ENCODE measurements around the gene AGPAT1. TPM values are rescaled to one million over a fixed set of nuclear protein-coding genes. Genes with fewer than 3 reads are reported as not detected.
"Not testable (repeated sequence)": the region's sequence is repeated elsewhere in the genome, so short reads cannot be mapped to it uniquely, and the experiment has no call there.

AGPAT1 gene
- total RNA-seq, 2 experiments from 2014 or later: 34.0 to 34.8 TPM

- ChIA-PET POLR2A (no interaction called here), CTCF (no interaction called here)
- Mint-ChIP-seq H3K9me3 (no peaks in the 10 kb centered on the region), H3K4me3 (no peak overlapping the region), H3K27ac (peak overlapping the region; percentile 26), H3K36me3 (peaks cover 3% of the 10 kb centered on the region), H3K4me1 (ENCODE audit: low read depth) (peaks cover 37% of the 10 kb centered on the region), H3K27me3 (peaks cover 30% of the 10 kb centered on the region)
- no peak for DNase-seq
- intact Hi-C loops (cut with micrococcal nuclease): loop anchor here (2.0 kb wide), 1 partner anchor 45 kb away; no protein-coding TSS in a partner anchor
Observed at GRCh38 chr6:32149932-32150870, 25.7 kb downstream of the AGPAT1 start.

DNA sequence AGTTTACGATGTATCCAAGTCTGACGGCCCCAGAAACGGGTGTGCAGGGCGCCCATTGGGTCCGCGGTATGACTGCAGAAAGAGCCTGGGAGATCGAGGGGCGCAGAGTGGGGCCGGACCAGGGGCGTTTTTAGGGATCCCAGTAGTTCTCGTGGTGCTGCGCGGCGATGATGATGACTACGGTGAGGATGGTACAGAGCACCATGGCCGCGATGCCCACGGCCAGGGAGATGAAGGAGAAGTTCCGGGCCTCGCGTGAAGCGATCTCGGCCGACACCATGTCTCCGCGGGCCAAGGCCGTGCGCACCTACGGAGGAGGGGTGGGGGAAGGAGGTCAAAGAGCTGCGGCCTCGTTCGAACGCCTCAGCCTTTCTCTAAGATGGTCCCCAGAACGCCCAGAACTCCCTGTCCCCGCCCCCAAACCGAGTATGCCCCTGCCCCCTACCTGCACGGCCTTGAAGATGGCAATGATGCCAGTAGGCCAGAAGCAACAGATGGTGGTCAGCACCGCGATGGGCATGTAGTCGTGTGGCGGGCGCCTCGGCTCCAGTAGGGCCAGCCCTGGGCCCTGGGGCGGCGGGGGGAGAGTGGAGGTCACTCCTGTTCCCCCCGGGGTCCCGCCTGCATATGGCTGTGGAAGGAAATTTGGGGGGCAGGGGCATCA lies 26.7 kb downstream of the AGPAT1 start:
- H3K4me3 Mint-ChIP-seq: peak overlapping the region; percentile 76
- H3K4me1 Mint-ChIP-seq (ENCODE audit: low read depth): peaks cover 29% of the 10 kb centered on the region
- peaks cover 3% of the 10 kb centered on the region for H3K36me3 Mint-ChIP-seq
- POLR2A ChIA-PET: interaction anchor here (1.5 kb wide), 1 partner anchor 44 kb away, joined by 3 read pairs; no protein-coding TSS in a partner anchor
- peak; percentile 22 for DNase-seq
- H3K27ac Mint-ChIP-seq: no peak overlapping the region
- H3K27me3 Mint-ChIP-seq: peaks cover 30% of the 10 kb centered on the region
- intact Hi-C loops (cut with micrococcal nuclease): loop anchor here (2.0 kb wide), 1 partner anchor 46 kb away; no protein-coding TSS in a partner anchor
- no peaks in the 10 kb centered on the region for H3K9me3 Mint-ChIP-seq
- CTCF ChIA-PET: interaction anchor here (0.9 to 1.5 kb wide), 3 partner anchors 10 to 46 kb away, joined by 3 to 5 read pairs (median 4); no protein-coding TSS in a partner anchor

GRCh38 chr6:32148289-32149091 lies 27.4 kb downstream of the AGPAT1 start:
- H3K4me3 Mint-ChIP-seq: peak overlapping the region; percentile 76
- no peaks in the 10 kb centered on the region for H3K36me3 Mint-ChIP-seq
- DNase-seq: peak; percentile 87
- H3K4me1 Mint-ChIP-seq (ENCODE audit: low read depth): peaks cover 28% of the 10 kb centered on the region
- ChIA-PET CTCF (interaction anchor here (0.7 to 1.5 kb wide), 5 partner anchors 10 to 97 kb away, joined by 3 to 5 read pairs (median 4); no protein-coding TSS in a partner anchor), POLR2A (interaction anchor here (1.5 kb wide), 1 partner anchor 44 kb away, joined by 3 read pairs; no protein-coding TSS in a partner anchor)
- intact Hi-C loops (cut with micrococcal nuclease): loop anchor here (1.0 to 2.0 kb wide), 2 partner anchors 20 to 46 kb away; partner anchors contain the start of gene ATF6B
- H3K9me3 Mint-ChIP-seq: no peaks in the 10 kb centered on the region
- H3K27me3 Mint-ChIP-seq: peaks cover 30% of the 10 kb centered on the region
- H3K27ac Mint-ChIP-seq: no peak overlapping the region

GRCh38 chr6:32147401-32148132 lies 28.3 kb downstream of the AGPAT1 start:
- peaks cover 30% of the 10 kb centered on the region for H3K27me3 Mint-ChIP-seq
- no peaks in the 10 kb centered on the region for H3K36me3 Mint-ChIP-seq
- no peak overlapping the region for H3K4me3 Mint-ChIP-seq
- no peak overlapping the region for H3K27ac Mint-ChIP-seq
- intact Hi-C loops (cut with micrococcal nuclease): loop anchor here (1.0 to 2.0 kb wide), 2 partner anchors 19 to 47 kb away; partner anchors contain the start of gene ATF6B
- ChIA-PET POLR2A (interaction anchor here (1.5 kb wide), 1 partner anchor 45 kb away, joined by 3 read pairs; no protein-coding TSS in a partner anchor), CTCF (interaction anchor here (0.7 to 1.5 kb wide), 3 partner anchors 19 to 98 kb away, joined by 3 to 4 read pairs (median 4); no protein-coding TSS in a partner anchor)
- H3K9me3 Mint-ChIP-seq: no peaks in the 10 kb centered on the region
- DNase-seq: no peak
- peaks cover 20% of the 10 kb centered on the region for H3K4me1 Mint-ChIP-seq (ENCODE audit: low read depth)

GRCh38 chr6:32146687-32147086 lies 29.2 kb downstream of the AGPAT1 start:
- H3K4me1 Mint-ChIP-seq (ENCODE audit: low read depth): peaks cover 17% of the 10 kb centered on the region
- DNase-seq: no peak
- peaks cover 30% of the 10 kb centered on the region for H3K27me3 Mint-ChIP-seq
- no peak overlapping the region for H3K4me3 Mint-ChIP-seq
- ChIA-PET CTCF (no interaction called here), POLR2A (interaction anchor here (0.5 kb wide), 1 partner anchor 48 kb away, joined by 3 read pairs; no protein-coding TSS in a partner anchor)
- H3K36me3 Mint-ChIP-seq: no peaks in the 10 kb centered on the region
- H3K9me3 Mint-ChIP-seq: no peaks in the 10 kb centered on the region
- H3K27ac Mint-ChIP-seq: no peak overlapping the region
- intact Hi-C loops (cut with micrococcal nuclease): no loop called here

DNA sequence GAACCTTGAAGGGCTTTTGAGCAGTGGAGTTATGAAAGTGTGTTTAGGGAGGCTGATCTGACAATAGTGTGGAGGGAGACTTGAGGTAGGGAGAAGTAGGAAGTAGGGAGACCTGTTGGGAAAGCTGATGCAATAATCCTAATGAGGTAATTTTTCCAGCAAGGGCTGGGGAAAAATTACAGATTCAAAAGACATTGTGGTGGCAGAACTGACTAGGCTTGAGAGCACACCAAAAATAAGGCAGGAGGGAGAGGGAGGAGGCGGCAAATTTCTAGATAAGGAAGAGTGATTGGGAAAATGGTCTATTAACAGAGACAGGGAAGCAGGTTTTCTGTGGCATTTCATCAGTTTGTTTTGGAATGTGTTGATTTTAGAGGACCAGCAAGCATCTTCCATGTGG lies 29.6 kb downstream of the AGPAT1 start:
- no peak overlapping the region for H3K27ac Mint-ChIP-seq
- H3K4me3 Mint-ChIP-seq: no peak overlapping the region
- ChIA-PET POLR2A (interaction anchor here (0.5 kb wide), 1 partner anchor 48 kb away, joined by 3 read pairs; no protein-coding TSS in a partner anchor), CTCF (no interaction called here)
- DNase-seq: no peak
- H3K36me3 Mint-ChIP-seq: no peaks in the 10 kb centered on the region
- no peaks in the 10 kb centered on the region for H3K9me3 Mint-ChIP-seq
- intact Hi-C loops (cut with micrococcal nuclease): no loop called here
- peaks cover 15% of the 10 kb centered on the region for H3K4me1 Mint-ChIP-seq (ENCODE audit: low read depth)
- H3K27me3 Mint-ChIP-seq: peaks cover 29% of the 10 kb centered on the region

DNA sequence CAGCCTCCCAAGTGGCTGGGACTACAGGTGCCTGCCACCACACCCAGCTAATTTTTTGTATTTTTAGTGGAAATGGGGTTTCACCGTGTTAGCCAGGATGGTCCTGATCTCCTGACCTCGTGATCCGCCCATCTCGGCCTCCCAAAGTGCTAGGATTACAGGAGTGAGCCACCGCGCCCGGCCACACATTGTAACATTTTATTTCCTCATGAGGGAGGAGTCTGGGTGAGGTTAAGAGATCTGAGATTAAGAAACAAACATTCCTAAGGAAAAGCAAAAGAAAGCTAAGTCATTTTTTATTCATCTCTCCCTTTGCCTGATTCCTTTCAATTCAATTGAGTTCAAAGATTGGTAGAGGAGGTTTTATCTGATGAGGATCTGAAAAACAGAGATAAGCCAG lies 31.6 kb downstream of the AGPAT1 start:
- CTCF ChIA-PET: interaction anchor here (1.1 kb wide), 2 partner anchors 15 to 25 kb away, joined by 3 read pairs; no protein-coding TSS in a partner anchor
- H3K4me1 Mint-ChIP-seq (ENCODE audit: low read depth): peaks cover 10% of the 10 kb centered on the region
- H3K27me3 Mint-ChIP-seq: peaks cover 17% of the 10 kb centered on the region
- H3K9me3 Mint-ChIP-seq; H3K4me3 Mint-ChIP-seq; H3K36me3 Mint-ChIP-seq; DNase-seq; intact Hi-C loops (cut with micrococcal nuclease); POLR2A ChIA-PET; H3K27ac Mint-ChIP-seq: not testable (repeated sequence)

GRCh38 chr6:32140420-32141046 lies 35.4 kb downstream of the AGPAT1 start:
- Mint-ChIP-seq H3K9me3 (no peaks in the 10 kb centered on the region), H3K27ac (no peak overlapping the region), H3K4me1 (ENCODE audit: low read depth) (no peaks in the 10 kb centered on the region), H3K4me3 (no peak overlapping the region), H3K36me3 (no peaks in the 10 kb centered on the region), H3K27me3 (no peaks in the 10 kb centered on the region)
- ChIA-PET POLR2A (no interaction called here), CTCF (no interaction called here)
- no peak for DNase-seq
- intact Hi-C loops (cut with micrococcal nuclease): no loop called here

- no peaks in the 10 kb centered on the region for H3K9me3 Mint-ChIP-seq
- H3K4me3 Mint-ChIP-seq: no peak overlapping the region
- H3K36me3 Mint-ChIP-seq: no peaks in the 10 kb centered on the region
- CTCF ChIA-PET: interaction anchor here (0.9 kb wide), 1 partner anchor 9 kb away, joined by 3 read pairs; no protein-coding TSS in a partner anchor
- no peak overlapping the region for H3K27ac Mint-ChIP-seq
- no peak for DNase-seq
- POLR2A ChIA-PET: no interaction called here
- H3K4me1 Mint-ChIP-seq (ENCODE audit: low read depth): no peaks in the 10 kb centered on the region
- no peaks in the 10 kb centered on the region for H3K27me3 Mint-ChIP-seq
- intact Hi-C loops (cut with micrococcal nuclease): no loop called here
Observed at GRCh38 chr6:32139590-32139989, 36.3 kb downstream of the AGPAT1 start.

DNA sequence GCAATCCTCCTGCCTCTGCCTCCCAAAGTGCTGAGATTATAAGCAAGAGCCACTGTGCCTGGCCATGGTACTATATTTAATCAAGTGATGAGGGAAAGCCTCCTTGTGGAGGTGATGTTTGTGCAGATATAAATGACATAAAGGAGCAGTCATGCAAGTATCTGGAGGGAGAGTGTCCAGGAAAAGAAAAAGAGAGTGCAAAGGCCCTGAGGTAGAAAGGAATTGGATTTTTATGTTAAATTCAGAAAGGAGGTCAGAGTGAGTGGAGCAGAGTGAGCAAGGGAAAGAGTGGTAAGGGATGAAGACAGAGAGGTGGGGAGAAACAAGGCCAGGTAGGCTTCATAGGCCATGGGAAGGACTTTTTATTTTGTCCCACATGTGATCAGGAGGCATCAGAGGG lies 38.4 kb downstream of the AGPAT1 start:
- intact Hi-C loops (cut with micrococcal nuclease): no loop called here
- no peaks in the 10 kb centered on the region for H3K27me3 Mint-ChIP-seq
- H3K4me1 Mint-ChIP-seq (ENCODE audit: low read depth): no peaks in the 10 kb centered on the region
- CTCF ChIA-PET: no interaction called here
- POLR2A ChIA-PET: no interaction called here
- no peak overlapping the region for H3K4me3 Mint-ChIP-seq
- H3K9me3 Mint-ChIP-seq: no peaks in the 10 kb centered on the region
- H3K36me3 Mint-ChIP-seq: no peaks in the 10 kb centered on the region
- H3K27ac Mint-ChIP-seq: no peak overlapping the region
- no peak for DNase-seq

Data from activated CD4-positive, alpha-beta memory T cell treated with anti-CD3 and anti-CD28 coated beads for 36 hours (primary cell).